Gastroesophageal sphincter (tissue), 4 donors: ENCODE results near the gene GABRR2. TPM values are rescaled to one million over a fixed set of nuclear protein-coding genes. Genes with fewer than 3 reads are reported as not detected.

ENCODE experiments used
- ATAC-seq: fragments of 150-250 bp; one replicate; pipeline ENCODE4 v1.9.1; 2016; ENCODE audit warnings: mild to moderate bottlenecking, moderate library complexity
- H3K27ac ChIP-seq, 4 donors: fragments of 200-600 bp; sonication (generic) in 3 of 4; 1 replicate in 3 of 4; 2 replicates in 1 of 4; pipeline ENCODE4 v1.5.1; 2016 to 2019
- H3K27me3 ChIP-seq: fragments of 200-600 bp; sonication (generic); one replicate; pipeline ENCODE4 v1.5.1; 2019
- H3K36me3 ChIP-seq, 2 donors: fragments of 200-600 bp; sonication (generic); one replicate each; pipeline ENCODE4 v1.5.1; 2019; ENCODE audit warnings: control low read depth in 1 of 2
- H3K4me1 ChIP-seq, 3 donors: fragments of 200-600 bp; sonication (generic); 1 replicate in 2 of 3; 2 replicates in 1 of 3; pipeline ENCODE4 v1.5.1; 2016 to 2019; ENCODE audit warnings: control low read depth in 2 of 3
- H3K4me3 ChIP-seq, 2 donors: fragments of 200-600 bp; sonication (generic); one replicate each; pipeline ENCODE4 v1.5.1; 2019; ENCODE audit warnings: mild to moderate bottlenecking in 1 of 2, moderate library complexity in 1 of 2
- H3K9me3 ChIP-seq, 3 donors: fragments of 200-600 bp; sonication (generic); one replicate each; pipeline ENCODE4 v1.5.1; 2017 to 2019; ENCODE audit warnings: control low read depth in 2 of 3
- EP300 ChIP-seq: sonication (generic); formaldehyde crosslinking; IDR thresholded peaks from one replicate; pipeline ENCODE4 v1.6.1; 2017; ENCODE audit warnings: antibody characterized with exemption, mild to moderate bottlenecking
- POLR2A ChIP-seq, 2 donors: fragments of 450-650 bp; IDR thresholded peaks; one replicate each; pipeline ENCODE4 v1.6.1; 2017; ENCODE audit warnings: antibody characterized with exemption in 2 of 2, mild to moderate bottlenecking in 2 of 2, moderate library complexity in 1 of 2
- POLR2AphosphoS5 ChIP-seq: sonication (generic); formaldehyde crosslinking; IDR thresholded peaks from one replicate; pipeline ENCODE4 v1.6.1; 2017; ENCODE audit warnings: antibody characterized with exemption
- WGBS, 2 donors: methylation state at CpG; one replicate each; pipeline ENCODE4 v1.1.5; 2018; ENCODE audit warnings: low coverage in 1 of 2; 5-methylcytosine and 5-hydroxymethylcytosine counted together
- total RNA-seq, 4 donors: library from RNA; depleted of rRNA; stranded (reverse); fragments of >200 nt; gene quantifications; one replicate each; pipeline ENCODE4 v1.1.0, GENCODE V29; 2016
- TF ChIP-seq, protein P1 (sequence below), 4 experiments: fragments of 200-600 bp in 2 of 4; fragments of 450-650 bp in 2 of 4; sonication (generic) in 1 of 4; IDR thresholded peaks; one replicate each; pipeline ENCODE4 v1.5.1; 2017 to 2019; ENCODE audit warnings: antibody characterized with exemption in 4 of 4, mild to moderate bottlenecking in 2 of 4, moderate library complexity in 2 of 4

Gene GABRR2
- total RNA-seq, 4 donors from 2014 or later = 0.30 to 1.3 TPM; not detected in 2

DNA sequence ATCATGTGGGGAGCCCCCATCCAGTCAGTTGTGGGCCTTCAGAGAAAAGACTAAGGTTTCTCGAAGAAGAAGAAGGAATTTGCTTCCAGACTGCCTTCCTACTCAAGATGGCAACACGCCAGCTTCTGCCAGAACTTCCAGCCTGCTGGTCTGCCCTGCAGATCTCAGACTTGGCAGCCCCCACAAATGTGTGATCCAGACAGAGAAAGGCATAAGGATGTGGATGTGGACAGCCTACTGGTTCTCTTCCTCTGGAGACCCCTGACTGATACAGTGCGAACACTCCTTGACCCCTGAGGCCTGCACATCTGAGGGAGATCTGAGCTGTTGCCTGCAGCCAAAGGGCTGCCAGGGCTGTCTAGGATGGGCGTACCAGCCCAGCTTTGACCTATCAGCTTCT, 106.5 kb downstream of the GABRR2 start:
- Histone ChIP-seq H3K36me3 (no peaks in the 10 kb centered on the region), H3K9me3 (no peaks in the 10 kb centered on the region), H3K4me3 (no peak overlapping the region), H3K4me1 (no peaks in the 10 kb centered on the region), H3K27me3 (no peaks in the 10 kb centered on the region), H3K27ac (no peak overlapping the region)
- TF ChIP-seq EP300 = no peak
- no peak for TF ChIP-seq POLR2A (IDR thresholded peaks at IDR 0.05)
- TF ChIP-seq, protein P1, sequence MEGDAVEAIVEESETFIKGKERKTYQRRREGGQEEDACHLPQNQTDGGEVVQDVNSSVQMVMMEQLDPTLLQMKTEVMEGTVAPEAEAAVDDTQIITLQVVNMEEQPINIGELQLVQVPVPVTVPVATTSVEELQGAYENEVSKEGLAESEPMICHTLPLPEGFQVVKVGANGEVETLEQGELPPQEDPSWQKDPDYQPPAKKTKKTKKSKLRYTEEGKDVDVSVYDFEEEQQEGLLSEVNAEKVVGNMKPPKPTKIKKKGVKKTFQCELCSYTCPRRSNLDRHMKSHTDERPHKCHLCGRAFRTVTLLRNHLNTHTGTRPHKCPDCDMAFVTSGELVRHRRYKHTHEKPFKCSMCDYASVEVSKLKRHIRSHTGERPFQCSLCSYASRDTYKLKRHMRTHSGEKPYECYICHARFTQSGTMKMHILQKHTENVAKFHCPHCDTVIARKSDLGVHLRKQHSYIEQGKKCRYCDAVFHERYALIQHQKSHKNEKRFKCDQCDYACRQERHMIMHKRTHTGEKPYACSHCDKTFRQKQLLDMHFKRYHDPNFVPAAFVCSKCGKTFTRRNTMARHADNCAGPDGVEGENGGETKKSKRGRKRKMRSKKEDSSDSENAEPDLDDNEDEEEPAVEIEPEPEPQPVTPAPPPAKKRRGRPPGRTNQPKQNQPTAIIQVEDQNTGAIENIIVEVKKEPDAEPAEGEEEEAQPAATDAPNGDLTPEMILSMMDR (IDR thresholded peaks at IDR 0.05) = no peak
- TF ChIP-seq POLR2AphosphoS5 = no peak
- WGBS, 2 donors = 35 to 80% methylated on average over 2 to 3 of the region's 4 CpGs
- no peak for ATAC-seq

Other genes starting within 250 kb of the GABRR2 start
- gene PNRC1, start 234.5 kb downstream of the GABRR2 start, total RNA-seq = 100 to 1,000 TPM; 316 to 349 (median 331) TPM
- gene SRSF12, start 197.2 kb downstream of the GABRR2 start, total RNA-seq = 1 to 10 TPM in 2 of 4 donors, under 1 TPM in 2; 0.74 to 1.4 (median 1.1) TPM
- 10 to 100 TPM; 19.0 to 36.3 (median 25.5) TPM for gene PM20D2, start 169.2 kb downstream of the GABRR2 start, total RNA-seq
- gene GABRR1, start 97.9 kb downstream of the GABRR2 start, total RNA-seq = under 1 TPM in 1 of 4 donors, not detected in 3; 0.31 TPM
- gene UBE2J1, start 37.4 kb upstream of the GABRR2 start, total RNA-seq = 10 to 100 TPM; 32.7 to 42.9 (median 36.9) TPM
- gene RRAGD, start 97.0 kb upstream of the GABRR2 start, total RNA-seq = 10 to 100 TPM; 14.8 to 38.5 (median 24.8) TPM
- 10 to 100 TPM in 3 of 4 donors, 1 to 10 TPM in 1; 9.8 to 19.0 (median 12.2) TPM for gene ANKRD6, start 117.9 kb upstream of the GABRR2 start, total RNA-seq